ENCODE results near the gene PSMB10. TPM values are rescaled to one million over a fixed set of nuclear protein-coding genes. Genes with fewer than 3 reads are reported as not detected.
"Not testable (repeated sequence)": the region's sequence is repeated elsewhere in the genome, so short reads cannot be mapped to it uniquely, and the experiment has no call there.

The PSMB10 gene
- polyA plus RNA-seq, 4 donors: 20.3 to 39.4 (median 28.3) TPM

DNA sequence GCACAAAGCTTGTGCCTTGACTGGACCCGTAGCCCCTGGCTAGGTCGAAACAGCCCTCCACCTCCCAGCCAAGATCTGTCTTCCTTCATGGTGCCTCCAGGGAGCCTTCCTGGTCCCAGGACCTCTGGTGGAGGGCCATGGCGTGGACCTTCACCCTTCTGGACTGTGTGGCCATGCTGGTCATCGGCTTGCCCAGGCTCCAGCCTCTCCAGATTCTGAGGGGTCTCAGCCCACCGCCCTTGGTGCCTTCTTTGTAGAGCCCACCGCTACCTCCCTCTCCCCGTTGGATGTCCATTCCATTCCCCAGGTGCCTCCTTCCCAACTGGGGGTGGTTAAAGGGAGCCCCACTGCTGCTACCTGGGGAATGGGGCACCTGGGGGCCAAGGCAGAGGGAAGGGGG is 8.5 kb downstream of the PSMB10 start:
- DNase-seq (ENCODE audit: low read depth in 4 of 4, low spot score in 2 of 4): no peak

DNA sequence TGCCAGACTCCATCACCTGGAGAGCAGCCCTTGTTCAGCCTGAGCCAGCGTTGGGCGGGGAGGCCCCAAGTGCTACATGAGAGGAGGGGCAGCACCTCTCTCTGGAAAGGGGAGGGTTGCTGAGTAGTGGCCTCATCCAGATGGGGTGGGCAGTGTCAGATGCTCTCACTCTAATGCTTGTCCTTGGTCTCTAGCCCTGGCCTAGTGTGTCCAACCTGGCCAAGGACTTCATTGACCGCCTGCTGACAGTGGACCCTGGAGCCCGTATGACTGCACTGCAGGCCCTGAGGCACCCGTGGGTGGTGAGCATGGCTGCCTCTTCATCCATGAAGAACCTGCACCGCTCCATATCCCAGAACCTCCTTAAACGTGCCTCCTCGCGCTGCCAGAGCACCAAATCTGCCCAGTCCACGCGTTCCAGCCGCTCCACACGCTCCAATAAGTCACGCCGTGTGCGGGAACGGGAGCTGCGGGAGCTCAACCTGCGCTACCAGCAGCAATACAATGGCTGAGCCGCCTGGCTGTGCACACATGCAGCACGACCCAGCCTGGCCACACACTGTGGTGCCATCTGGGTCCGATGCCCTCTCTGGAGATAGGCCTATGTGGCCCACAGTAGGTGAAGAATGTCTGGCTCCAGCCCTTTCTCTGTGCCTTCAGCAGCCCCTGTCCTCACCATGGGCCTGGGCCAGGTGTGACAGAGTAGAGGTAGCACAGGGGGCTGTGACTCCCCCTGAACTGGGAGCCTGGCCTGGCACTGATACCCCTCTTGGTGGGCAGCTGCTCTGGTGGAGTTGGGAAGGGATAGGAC is 9.3 kb downstream of the PSMB10 start:
- no peak for DNase-seq (ENCODE audit: low read depth in 4 of 4, low spot score in 2 of 4)

DNA sequence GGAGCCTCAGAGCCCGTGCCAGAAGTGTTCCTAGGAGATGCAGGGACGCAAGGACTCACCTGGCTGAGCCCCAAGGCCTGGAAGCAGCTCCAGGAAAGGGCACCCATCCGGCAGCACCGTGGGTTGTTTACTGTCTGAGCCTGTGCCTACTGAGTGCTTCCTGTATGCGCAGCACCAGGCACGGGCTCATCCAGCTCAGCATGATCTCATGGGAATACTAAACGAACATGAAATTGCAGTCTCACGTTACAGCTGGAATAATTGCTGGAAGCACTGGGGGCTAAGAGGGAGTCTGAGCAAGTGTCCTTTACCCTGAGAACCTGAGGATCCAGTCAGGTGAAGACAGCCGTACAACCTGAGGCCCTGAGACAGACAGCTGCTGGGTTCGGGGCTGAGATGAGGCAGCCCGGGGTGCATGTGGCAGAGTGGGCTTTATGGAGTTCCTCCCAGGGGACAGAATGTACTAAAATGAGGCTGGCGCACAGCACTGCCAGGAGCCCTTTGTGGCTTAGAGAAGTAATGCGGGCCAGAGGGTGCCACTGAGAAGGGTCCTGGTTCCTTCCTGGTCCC is 10.4 kb downstream of the PSMB10 start:
- no peak for DNase-seq (ENCODE audit: low read depth in 4 of 4, low spot score in 2 of 4)

DNA sequence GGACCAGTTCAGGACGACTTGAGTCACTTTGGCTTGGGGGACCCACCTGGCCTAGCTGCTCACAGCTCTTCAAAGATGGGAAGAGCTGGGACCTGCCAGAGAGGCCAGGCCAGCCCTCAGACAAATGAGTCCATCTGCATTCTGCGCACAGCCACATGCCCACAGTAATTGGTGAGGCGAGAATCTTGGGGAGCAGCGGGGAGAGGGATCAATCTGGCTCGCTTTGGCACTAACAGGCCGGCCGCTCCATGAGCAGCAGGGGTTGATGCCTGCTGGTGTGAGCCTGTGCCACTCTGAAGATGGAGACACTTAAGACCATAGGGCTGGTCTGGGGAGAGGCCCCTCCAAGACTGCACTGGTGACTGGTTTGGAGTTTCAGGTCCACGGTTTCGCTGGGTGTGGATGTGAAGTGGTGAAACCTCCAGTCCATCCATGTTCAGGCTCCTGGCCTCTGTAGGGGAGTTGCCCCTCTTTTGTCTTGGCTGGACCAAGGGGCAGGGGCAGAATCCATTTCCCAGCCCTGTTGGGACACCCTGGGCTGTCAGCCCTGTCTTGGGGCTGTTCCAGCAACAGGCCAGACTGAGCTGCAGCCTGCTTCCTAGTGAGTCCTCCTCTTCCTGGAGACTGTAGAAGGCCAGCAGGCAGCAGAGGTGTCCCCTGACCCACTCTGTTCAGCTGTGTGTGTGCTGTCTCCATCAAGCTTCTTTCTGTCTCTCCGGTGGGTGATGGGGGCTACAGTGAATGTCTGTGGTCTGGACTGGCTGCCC is 12.3 kb downstream of the PSMB10 start:
- DNase-seq (ENCODE audit: low read depth in 4 of 4, low spot score in 2 of 4): no peak

DNA sequence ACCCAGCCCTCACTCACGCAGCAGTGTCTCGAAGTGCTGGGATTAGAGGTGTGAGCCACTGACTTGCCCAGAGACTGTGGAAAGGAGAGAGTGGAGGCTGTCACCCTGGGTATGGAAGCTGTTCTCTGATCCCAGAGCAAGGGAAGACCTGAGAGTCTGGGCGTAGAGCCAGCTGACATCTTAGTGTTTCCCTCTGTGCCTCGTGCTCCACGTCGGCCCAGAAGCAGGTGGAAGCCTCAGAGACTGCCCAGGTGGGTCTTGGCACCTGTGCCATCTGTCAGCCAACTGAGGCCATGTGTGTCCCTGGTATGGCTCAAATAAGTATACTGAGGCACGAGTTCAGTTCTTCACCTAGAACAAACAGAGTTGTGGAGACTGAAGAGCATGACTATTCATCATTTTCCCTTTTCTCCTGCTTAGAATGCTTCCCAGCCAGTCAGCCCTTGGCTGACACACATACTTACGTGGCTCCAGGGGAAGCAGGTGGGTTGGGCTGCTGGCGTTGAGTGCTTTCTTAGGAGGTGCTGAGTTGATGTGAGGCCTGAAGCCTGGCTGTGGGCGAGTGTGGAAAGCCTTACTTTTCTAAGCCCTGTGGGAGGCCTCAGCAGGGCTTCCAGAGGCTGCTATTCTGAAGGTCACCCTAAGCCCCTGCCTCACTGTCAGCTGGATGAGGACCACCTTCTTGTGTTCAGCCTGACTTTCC is 13.1 kb downstream of the PSMB10 start:
- DNase-seq (ENCODE audit: low read depth in 4 of 4, low spot score in 2 of 4): no peak

DNA sequence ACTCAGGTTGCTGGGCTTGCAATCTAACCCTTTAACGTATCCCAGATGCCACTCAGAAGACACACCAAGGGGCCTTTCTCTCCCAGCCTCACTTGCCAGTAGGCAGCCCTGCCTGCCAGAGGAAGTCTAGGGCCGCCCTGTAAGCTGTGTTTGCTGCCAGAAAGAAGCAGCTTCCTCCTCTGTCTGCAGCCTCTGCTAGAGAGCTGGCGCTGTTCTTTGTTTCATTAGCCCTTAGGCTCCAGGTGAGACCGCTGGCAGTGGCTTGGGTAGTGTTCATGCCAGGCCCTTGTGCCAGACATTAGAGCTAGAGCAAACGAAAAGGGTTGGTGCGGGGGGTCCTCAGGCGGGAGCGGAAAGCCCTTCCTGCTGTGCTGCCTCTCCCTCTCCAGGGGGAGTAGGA is 13.9 kb downstream of the PSMB10 start:
- no peak for DNase-seq (ENCODE audit: low read depth in 4 of 4, low spot score in 2 of 4)

DNA sequence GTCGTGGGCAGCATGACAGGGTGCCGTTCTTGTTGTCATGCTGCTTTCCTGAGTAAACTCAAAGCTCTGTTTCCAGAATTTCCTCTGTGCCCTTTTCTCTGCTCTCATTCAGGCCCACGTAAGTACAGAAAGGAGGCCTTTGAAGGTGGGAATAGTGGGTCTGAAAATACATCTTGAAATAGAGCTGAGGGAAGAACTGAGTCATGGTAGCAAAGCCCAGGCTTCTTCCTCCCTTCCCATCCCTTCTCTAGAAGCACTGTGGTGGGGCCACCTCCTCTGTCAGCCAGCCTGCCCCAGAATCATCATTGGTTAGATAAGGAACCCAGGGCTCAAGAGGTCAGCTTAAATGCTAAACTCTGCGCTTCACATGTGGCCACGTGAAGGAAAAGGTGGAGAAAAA is 14.4 kb downstream of the PSMB10 start:
- DNase-seq (ENCODE audit: low read depth in 4 of 4, low spot score in 2 of 4): no peak

DNA sequence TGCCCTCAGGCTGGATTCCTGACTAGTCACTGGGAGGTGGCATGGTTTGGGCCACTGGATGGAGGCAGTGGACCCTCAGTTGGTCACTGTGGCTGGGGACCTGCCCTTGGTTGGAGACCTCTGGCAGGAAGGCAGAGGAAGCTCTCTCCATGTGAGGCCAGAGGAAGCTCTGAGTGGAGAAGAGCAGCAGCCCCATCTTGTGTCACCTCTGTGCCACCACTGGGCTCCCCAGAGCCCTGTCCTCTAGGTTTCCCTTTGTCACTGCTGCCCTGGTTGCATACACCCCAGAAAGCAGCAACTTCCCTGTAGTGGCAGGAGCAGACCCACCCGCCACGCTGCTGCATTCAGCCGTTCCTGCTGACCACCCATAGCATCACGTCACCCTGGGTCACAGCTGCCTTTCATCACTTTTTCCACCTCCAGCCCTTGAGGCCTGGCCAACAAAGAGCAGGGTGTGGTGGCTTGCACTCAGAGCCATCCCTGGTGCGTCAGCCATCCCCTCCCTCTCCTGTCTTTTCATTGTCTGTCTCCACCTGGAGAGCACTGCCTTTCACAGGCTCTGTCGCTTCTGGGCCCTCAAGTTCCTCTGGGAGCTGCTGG is 16.9 kb downstream of the PSMB10 start:
- DNase-seq (ENCODE audit: low read depth in 4 of 4, low spot score in 2 of 4): no peak

DNA sequence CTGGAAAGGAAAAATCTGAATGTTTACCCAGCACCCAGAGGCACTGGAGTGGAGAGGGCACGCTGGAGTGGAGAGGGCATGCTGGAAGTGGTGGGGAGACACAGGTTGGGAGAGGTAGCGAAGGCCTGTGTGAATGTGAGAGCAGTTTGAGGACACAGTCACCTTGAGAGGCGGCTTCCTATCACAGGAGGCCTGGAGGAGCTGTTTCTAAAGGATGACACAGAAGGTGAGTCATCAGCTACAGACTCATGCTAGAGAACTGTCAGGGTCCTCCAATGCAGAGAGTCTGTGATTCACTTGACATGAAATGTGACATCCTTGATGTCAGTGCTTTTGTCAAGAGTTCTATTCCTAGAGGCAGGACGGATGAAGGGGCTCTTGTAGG is 18.8 kb downstream of the PSMB10 start:
- no peak for DNase-seq (ENCODE audit: low read depth in 4 of 4, low spot score in 2 of 4)

DNA sequence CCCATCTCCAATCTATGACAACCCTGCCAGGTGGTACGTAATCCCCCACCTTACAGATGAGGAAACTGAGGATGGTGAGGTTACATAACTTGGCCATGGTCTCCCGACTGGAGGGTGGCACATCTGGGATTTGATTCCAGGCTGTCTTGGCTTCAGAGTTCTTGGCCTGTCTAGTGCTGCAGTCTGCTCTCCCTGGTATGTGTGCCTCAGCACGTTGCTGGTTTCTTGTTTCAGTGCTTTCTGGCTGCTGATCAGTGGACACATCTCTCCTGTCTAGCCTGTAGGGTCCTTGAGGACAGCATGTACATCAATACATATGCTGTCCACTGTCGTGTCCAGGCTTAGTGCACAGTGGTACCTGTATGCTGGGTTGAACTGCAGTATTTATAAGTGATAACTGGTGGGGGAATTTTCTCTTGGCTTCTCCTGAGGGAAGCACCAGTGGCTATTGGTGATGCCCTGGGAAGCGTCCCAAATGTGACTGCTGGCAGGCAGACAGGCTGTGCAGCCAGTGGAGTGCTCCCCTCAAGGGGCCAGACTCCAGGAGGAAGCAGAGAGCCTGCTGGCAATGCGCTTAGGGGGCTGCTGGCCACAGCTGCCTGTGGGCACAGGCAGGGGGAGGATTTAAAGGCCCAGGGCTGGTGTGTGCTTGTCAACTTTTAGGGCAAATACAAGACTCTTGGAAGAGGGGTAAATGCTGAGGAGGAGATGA is 19.4 kb downstream of the PSMB10 start:
- no peak for DNase-seq (ENCODE audit: low read depth in 4 of 4, low spot score in 2 of 4)

DNA sequence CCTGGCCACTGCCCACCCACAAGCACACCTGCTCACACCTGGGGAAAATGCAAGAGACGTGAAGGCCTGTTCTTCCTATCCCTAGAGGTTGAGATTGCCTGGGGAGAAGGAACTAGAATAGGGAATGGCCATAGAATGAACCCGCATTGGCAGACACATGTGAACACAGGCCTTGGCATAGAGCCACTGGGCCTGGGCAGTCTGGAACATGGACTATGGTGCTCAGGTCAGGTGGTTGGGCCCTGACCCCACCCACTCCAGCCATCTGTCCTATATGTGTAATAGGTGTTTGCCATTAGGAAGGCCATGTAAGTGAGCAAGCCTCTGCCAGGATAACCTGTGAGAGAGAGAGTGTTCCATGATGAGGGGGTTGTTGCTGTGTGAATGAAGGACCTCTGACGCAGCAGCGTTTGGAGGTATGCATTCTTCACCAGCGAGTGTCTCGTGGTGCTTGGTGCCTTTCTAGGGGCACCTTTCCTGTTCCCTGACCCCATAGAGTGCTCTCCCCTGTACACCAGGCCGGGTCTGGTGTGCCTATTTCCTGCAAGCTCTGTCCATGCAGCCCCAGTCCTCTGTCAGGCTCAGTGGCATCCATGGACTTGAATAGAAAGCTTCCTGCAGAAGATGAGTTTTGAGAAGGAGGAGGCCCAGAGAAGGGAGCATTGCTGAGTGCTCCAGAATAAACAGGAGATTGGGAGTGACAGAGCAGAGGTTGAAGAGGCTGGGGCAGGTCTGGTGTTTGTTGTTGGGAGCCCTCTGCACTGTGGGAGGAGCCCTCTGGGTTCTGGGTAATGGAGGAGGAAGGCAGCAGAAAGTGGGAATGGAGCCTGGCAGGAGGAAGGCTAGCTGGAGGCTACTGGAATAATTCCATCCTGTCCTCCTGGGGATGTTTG is 20.6 kb downstream of the PSMB10 start:
- no peak for DNase-seq (ENCODE audit: low read depth in 4 of 4, low spot score in 2 of 4)

DNA sequence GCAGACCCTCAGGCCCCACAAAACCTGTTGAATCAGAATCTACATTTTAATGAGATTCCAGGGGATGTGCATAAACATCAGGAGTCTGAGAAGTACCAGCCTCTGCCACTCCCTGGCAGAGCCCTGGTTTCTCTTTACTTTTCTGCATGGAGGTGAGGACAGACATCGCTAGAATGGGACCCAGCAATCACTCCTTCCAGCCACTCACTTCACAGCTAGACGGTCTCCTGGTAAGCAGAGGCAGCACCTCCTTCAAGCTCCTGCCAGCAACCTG is 21.2 kb downstream of the PSMB10 start:
- DNase-seq (ENCODE audit: low read depth in 4 of 4, low spot score in 2 of 4): not testable (repeated sequence)

DNA sequence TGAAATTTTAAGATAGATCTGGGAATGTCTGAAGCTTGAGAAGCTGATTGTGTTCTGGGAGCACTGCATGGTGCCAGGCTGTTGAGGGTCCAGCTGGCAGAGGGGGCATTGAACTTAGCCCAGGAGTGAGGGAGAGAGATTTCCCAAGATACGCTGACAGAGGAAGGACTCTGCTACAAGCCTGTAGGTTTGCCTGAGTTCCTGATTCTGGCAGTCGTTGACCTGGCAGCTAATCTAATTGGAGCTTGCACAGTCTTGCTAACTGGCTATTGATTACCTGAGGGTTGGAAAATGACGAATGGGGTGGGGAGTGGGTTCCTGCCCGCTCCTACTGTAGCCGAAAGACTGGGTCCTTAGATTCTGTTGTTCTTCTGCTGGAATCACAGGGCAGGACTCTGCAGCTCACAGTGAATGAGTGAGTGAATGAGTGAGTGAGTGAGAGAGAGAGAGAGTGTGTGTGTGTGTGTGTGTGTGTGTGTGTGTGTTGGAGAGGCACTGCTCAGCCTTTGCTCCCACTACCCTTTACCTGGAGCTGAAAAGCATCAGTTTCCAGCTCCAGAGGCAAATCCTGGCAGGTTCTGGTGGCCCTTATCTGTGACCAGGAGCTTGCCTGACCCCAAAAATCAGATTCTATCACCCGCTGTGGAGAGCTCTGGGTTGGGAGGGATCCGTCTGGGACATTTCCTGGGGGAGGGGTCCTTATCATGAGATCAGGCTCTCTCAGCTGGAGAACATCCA is 21.7 kb downstream of the PSMB10 start:
- DNase-seq (ENCODE audit: low read depth in 4 of 4, low spot score in 2 of 4): no peak

DNA sequence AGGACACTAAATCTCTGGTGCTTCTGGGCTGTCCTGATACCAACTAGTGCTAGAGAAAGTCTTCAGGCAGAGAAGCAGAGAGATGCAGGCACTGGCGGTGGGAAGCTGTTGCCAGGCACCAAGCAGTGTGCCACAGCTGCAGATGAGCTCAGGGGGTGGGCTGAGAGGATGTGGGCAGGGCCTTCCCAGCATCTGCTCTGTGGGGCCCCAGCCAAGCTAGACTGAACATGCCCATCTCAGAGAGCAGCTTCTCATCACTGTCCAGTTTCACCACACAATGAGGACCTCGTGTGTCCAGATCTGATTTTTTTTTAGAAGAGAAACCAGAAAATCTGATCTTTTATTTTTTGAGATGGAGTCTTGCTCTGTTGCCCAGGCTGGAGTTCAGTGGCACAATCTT is 26.5 kb downstream of the PSMB10 start:
- DNase-seq (ENCODE audit: low read depth in 4 of 4, low spot score in 2 of 4): no peak

DNA sequence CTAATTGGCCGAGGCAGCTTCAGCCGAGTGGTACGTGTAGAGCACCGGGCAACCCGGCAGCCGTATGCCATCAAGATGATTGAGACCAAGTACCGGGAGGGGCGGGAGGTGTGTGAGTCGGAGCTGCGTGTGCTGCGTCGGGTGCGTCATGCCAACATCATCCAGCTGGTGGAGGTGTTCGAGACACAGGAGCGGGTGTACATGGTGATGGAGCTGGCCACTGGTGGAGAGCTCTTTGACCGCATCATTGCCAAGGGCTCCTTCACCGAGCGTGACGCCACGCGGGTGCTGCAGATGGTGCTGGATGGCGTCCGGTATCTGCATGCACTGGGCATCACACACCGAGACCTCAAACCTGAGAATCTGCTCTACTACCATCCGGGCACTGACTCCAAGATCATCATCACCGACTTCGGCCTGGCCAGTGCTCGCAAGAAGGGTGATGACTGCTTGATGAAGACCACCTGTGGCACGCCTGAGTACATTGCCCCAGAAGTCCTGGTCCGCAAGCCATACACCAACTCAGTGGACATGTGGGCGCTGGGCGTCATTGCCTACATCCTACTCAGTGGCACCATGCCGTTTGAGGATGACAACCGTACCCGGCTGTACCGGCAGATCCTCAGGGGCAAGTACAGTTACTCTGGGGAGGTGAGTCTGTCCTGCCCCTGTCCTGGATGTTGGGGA is 27.5 kb downstream of the PSMB10 start:
- no peak for DNase-seq (ENCODE audit: low read depth in 4 of 4, low spot score in 2 of 4)

DNA sequence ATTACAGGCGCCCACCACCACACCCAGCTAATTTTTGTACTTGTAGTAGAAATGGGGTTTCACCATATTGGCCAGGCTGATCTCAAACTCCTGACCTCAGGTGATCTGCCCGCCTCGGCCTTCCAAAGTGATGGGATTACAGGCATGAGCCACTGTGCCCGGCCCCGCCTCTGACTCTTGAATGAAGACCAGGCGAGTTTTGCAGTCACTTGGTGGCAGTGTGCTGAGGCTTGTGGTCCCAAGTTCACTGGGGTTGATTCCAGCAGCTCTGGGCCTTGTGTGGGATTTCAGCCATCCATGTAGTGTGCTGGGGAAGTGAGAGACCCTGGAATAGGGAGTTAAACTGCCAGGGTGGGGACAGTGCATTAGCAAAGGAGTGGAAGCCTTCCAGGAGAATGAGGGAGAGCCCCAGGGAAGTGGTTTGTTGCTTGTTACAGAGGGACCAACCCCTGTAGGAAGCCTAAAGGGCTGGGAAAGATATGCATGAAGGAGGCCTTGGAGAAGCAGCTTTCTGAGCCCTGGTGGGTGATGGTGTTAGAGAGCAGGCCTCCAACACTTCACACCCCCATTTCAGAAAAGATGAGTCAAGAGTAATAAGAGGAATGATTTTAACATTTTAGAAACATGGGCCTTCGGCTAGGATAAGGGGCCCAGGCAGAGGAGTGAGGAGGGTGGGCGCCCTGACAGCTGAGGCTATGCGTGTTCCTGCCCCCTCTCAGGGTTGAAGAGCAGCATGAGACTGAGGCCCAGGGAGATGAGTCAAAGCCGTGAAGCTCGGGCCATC is 29.1 kb downstream of the PSMB10 start:
- no peak for DNase-seq (ENCODE audit: low read depth in 4 of 4, low spot score in 2 of 4)

DNA sequence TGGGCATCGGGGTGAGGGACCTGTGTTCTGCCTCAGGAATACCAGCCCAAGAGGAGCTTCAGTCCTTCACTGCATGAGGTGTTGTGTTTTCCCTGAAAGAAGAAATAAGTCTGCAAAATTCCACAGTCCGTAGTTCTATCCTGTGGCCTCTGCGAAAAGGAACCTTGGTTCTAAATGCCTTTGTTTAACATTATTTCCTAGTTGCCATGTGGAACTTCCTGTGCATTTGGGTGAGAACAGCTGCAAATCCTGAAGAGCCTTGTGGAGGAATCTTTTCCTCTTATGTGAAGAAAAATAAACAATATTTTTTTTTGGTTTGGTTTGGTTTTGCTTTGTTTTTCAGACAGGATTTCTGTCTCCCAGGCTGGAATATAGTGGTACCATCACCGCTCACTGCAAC is 33.8 kb downstream of the PSMB10 start:
- no peak for DNase-seq (ENCODE audit: low read depth in 4 of 4, low spot score in 2 of 4)
